ENCODE measurements around the gene NR5A2. TPM values are rescaled to one million over a fixed set of nuclear protein-coding genes. Genes with fewer than 3 reads are reported as not detected.

The NR5A2 gene
- total RNA-seq, 4 donors from 2014 or later: 1.1 to 1.9 (median 1.2) TPM

- DNase-seq (no peak), ATAC-seq (no peak)
- in situ Hi-C loops (cut with MboI; ENCODE audit: low sequenced_read_pairs in 4 of 4) (no loop called here), intact Hi-C loops (cut with DNase I; ENCODE audit: low total_unique reads) (no loop called here)
- H3K4me1 ChIP-seq: no peaks in the 10 kb centered on the region
- no peaks in the 10 kb centered on the region for H3K9me3 ChIP-seq
- no peak overlapping the region for H3K27ac ChIP-seq
- H3K36me3 ChIP-seq: no peaks in the 10 kb centered on the region
- TF ChIP-seq CTCF (IDR thresholded peaks at IDR 0.05 in 4 of 5, conservative IDR thresholded peaks at IDR 0.05 in 1 of 5): no peak
- TF ChIP-seq POLR2A (IDR thresholded peaks at IDR 0.05): no peak
- no peak overlapping the region for H3K4me3 ChIP-seq
- no peaks in the 10 kb centered on the region for H3K27me3 ChIP-seq
These were observed 44.0 kb upstream of the NR5A2 start for GRCh38 chr1:199983531-199983930.

- TF ChIP-seq POLR2A (IDR thresholded peaks at IDR 0.05) (no peak), CTCF (IDR thresholded peaks at IDR 0.05 in 4 of 5, conservative IDR thresholded peaks at IDR 0.05 in 1 of 5) (no peak)
- no peaks in the 10 kb centered on the region for H3K4me1 ChIP-seq
- DNase-seq (no peak), ATAC-seq (no peak)
- intact Hi-C loops (cut with DNase I; ENCODE audit: low total_unique reads) (no loop called here), in situ Hi-C loops (cut with MboI; ENCODE audit: low sequenced_read_pairs in 4 of 4) (no loop called here)
- H3K27me3 ChIP-seq: no peaks in the 10 kb centered on the region
- H3K36me3 ChIP-seq: no peaks in the 10 kb centered on the region
- H3K4me3 ChIP-seq: no peak overlapping the region
- no peaks in the 10 kb centered on the region for H3K9me3 ChIP-seq
- H3K27ac ChIP-seq: no peak overlapping the region
These were observed 32.3 kb upstream of the NR5A2 start for GRCh38 chr1:199995096-199995685.

GRCh38 chr1:200005165-200005564 is 22.3 kb upstream of the NR5A2 start:
- no peaks in the 10 kb centered on the region for H3K4me1 ChIP-seq
- no peaks in the 10 kb centered on the region for H3K9me3 ChIP-seq
- in situ Hi-C loops (cut with MboI; ENCODE audit: low sequenced_read_pairs in 4 of 4): no loop called here
- no peak overlapping the region for H3K27ac ChIP-seq
- ATAC-seq (no peak), DNase-seq (no peak)
- no peaks in the 10 kb centered on the region for H3K27me3 ChIP-seq
- TF ChIP-seq CTCF (IDR thresholded peaks at IDR 0.05 in 4 of 5, conservative IDR thresholded peaks at IDR 0.05 in 1 of 5) (no peak), POLR2A (IDR thresholded peaks at IDR 0.05) (no peak)
- no peak overlapping the region for H3K4me3 ChIP-seq
- no peaks in the 10 kb centered on the region for H3K36me3 ChIP-seq
- intact Hi-C loops (cut with DNase I; ENCODE audit: low total_unique reads): no loop called here

DNA sequence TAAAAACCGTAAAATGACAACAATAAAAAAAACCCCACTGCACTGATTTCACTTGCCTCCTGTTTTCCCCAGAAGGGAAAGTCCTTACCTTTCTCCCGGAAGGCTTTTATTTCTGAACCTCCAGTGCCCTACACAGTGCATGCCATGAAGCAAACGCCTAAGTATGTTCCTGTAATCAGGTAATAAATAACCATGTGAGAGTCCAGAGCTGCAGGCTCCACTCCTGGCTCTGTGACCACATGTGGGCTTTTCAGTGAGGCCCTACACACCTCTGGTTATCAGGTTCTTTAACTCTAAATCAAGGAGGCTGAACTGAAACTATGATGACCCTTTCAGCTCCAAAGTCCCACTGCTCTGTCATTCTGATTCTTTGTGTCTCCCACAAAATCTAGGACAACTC is 20.8 kb upstream of the NR5A2 start:
- intact Hi-C loops (cut with DNase I; ENCODE audit: low total_unique reads) (no loop called here), in situ Hi-C loops (cut with MboI; ENCODE audit: low sequenced_read_pairs in 4 of 4) (no loop called here)
- no peaks in the 10 kb centered on the region for H3K36me3 ChIP-seq
- H3K4me3 ChIP-seq: no peak overlapping the region
- H3K27ac ChIP-seq: no peak overlapping the region
- DNase-seq (no peak), ATAC-seq (no peak)
- TF ChIP-seq CTCF (IDR thresholded peaks at IDR 0.05 in 4 of 5, conservative IDR thresholded peaks at IDR 0.05 in 1 of 5) (no peak), POLR2A (IDR thresholded peaks at IDR 0.05) (no peak)
- H3K27me3 ChIP-seq: no peaks in the 10 kb centered on the region
- no peaks in the 10 kb centered on the region for H3K9me3 ChIP-seq
- no peaks in the 10 kb centered on the region for H3K4me1 ChIP-seq

DNA sequence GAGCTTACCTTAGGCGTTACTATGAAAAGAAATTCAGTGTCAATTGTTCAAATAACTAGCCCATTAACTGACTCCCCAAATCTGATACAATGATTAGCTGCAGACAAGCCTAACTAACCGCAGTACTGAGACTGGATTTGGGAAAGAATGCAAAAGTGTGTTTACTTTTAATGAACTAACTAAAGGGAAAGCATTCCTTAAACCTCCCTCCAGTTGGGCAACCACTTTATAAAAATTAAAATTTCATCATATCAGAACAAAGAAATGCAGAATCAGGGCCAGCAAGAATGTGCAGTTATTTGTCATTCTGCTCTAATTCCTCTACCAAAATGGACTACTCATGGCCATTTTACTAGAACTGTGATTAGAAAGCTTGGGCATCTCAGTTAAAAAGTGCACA is 11.7 kb upstream of the NR5A2 start:
- ATAC-seq: no peak
- no peak overlapping the region for H3K27ac ChIP-seq
- no peaks in the 10 kb centered on the region for H3K36me3 ChIP-seq
- H3K9me3 ChIP-seq: no peaks in the 10 kb centered on the region
- no peak overlapping the region for H3K4me3 ChIP-seq
- in situ Hi-C loops (cut with MboI; ENCODE audit: low sequenced_read_pairs in 4 of 4) (no loop called here), intact Hi-C loops (cut with DNase I; ENCODE audit: low total_unique reads) (no loop called here)
- no peaks in the 10 kb centered on the region for H3K4me1 ChIP-seq
- TF ChIP-seq CTCF (IDR thresholded peaks at IDR 0.05 in 4 of 5, conservative IDR thresholded peaks at IDR 0.05 in 1 of 5): no peak
- DNase-seq: no peak
- peaks cover 0 to 7% (median 0%) of the 10 kb centered on the region in 3 donors for H3K27me3 ChIP-seq

Measured in gastrocnemius medialis (tissue), 4 donors.